Lung (tissue), 12 donors: ENCODE data around the gene HEPH. TPM values are rescaled to one million over a fixed set of nuclear protein-coding genes. Genes with fewer than 3 reads are reported as not detected.

Experiments used
- ATAC-seq: fragments of 200-7000 bp; cut with Tn5 transposase; one replicate; pipeline ENCODE4 v1.9.1; 2020; ENCODE audit warnings: moderate number of reproducible peaks; ENCODE audit not compliant: insufficient read depth, low FRiP score
- DNase-seq, 3 donors: peaks; one replicate each; pipeline ENCODE4 v3.0.0-alpha.2; 2013 to 2017
- H3K27ac ChIP-seq, 2 donors: one replicate each; pipeline ENCODE4 v1.5.1; 2013; ENCODE audit warnings: mild to moderate bottlenecking in 2 of 2, moderate library complexity in 2 of 2, control low read depth in 1 of 2, inconsistent platforms in 1 of 2, low read depth in 1 of 2, low read length in 1 of 2
- H3K27me3 ChIP-seq, 3 donors: one replicate each; pipeline ENCODE4 v1.5.1; 2013; ENCODE audit warnings: low read length in 2 of 3; ENCODE audit not compliant: control insufficient read depth in 3 of 3, insufficient read depth in 3 of 3
- H3K36me3 ChIP-seq, 4 donors: one replicate each; pipeline ENCODE4 v1.5.1; 2013; ENCODE audit warnings: low read length in 4 of 4, mild to moderate bottlenecking in 1 of 4, moderate library complexity in 1 of 4; ENCODE audit not compliant: control insufficient read depth in 4 of 4, insufficient read depth in 4 of 4
- H3K4me1 ChIP-seq, 5 donors: one replicate each; pipeline ENCODE4 v1.5.1; 2013; ENCODE audit warnings: low read length in 5 of 5, mild to moderate bottlenecking in 2 of 5, moderate library complexity in 1 of 5; ENCODE audit not compliant: control insufficient read depth in 5 of 5, insufficient read depth in 5 of 5
- H3K4me3 ChIP-seq: one replicate; pipeline ENCODE4 v1.5.1; 2013; ENCODE audit warnings: mild to moderate bottlenecking, control low read depth, moderate library complexity
- H3K9ac ChIP-seq, 2 donors: one replicate each; pipeline ENCODE4 v1.5.1; 2013; ENCODE audit warnings: low read length in 2 of 2, control low read depth in 1 of 2; ENCODE audit not compliant: insufficient read depth in 1 of 2
- H3K9me3 ChIP-seq, 4 donors: one replicate each; pipeline ENCODE4 v1.5.1; 2013; ENCODE audit warnings: low read length in 3 of 4, mild to moderate bottlenecking in 1 of 4, moderate library complexity in 1 of 4; ENCODE audit not compliant: control insufficient read depth in 4 of 4, insufficient read depth in 3 of 4
- WGBS, 2 donors: extraction: QIAGEN DNeasy Blood & Tissue Kit; methylation state at CpG; one replicate each; pipeline ENCODE4 v1.1.7; 2013; 5-methylcytosine and 5-hydroxymethylcytosine counted together
- polyA plus RNA-seq, 2 donors: library from polyadenylated mRNA; stranded (reverse); fragments of 200-250 nt; gene quantifications; one replicate each; pipeline ENCODE4 v1.2.1, GENCODE V29; 2013
- total RNA-seq, 2 donors: library from RNA; depleted of rRNA in 1 of 2; stranded (reverse); fragments of >200 nt in 1 of 2; gene quantifications; one replicate each; pipeline ENCODE4 v1.2.1, GENCODE V29; 2014 to 2021
- TF ChIP-seq, protein P1 (sequence below): IDR thresholded peaks from 2 replicates; pipeline ENCODE4 v1.5.1; 2012; ENCODE audit warnings: mild to moderate bottlenecking; ENCODE audit errors: control extremely low read depth, extremely low read depth
- donor health status: control.
- donor health status: control.
- donor health status: Bipolar disorder and iron deficiency.
- donor health status: healthy.
- donor health status: DM: yes; HTN: yes; CAD: no.

The HEPH gene
- total and polyA plus RNA-seq, 4 donors, result 1.6 to 21.1 (median 6.3) TPM

- H3K9ac ChIP-seq, result no peak overlapping the region
- DNase-seq (no peak), ATAC-seq (no peak)
- H3K27ac ChIP-seq, result no peak overlapping the region
- TF ChIP-seq, protein P1, sequence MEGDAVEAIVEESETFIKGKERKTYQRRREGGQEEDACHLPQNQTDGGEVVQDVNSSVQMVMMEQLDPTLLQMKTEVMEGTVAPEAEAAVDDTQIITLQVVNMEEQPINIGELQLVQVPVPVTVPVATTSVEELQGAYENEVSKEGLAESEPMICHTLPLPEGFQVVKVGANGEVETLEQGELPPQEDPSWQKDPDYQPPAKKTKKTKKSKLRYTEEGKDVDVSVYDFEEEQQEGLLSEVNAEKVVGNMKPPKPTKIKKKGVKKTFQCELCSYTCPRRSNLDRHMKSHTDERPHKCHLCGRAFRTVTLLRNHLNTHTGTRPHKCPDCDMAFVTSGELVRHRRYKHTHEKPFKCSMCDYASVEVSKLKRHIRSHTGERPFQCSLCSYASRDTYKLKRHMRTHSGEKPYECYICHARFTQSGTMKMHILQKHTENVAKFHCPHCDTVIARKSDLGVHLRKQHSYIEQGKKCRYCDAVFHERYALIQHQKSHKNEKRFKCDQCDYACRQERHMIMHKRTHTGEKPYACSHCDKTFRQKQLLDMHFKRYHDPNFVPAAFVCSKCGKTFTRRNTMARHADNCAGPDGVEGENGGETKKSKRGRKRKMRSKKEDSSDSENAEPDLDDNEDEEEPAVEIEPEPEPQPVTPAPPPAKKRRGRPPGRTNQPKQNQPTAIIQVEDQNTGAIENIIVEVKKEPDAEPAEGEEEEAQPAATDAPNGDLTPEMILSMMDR, result no peak
- no peaks in the 10 kb centered on the region for H3K4me1 ChIP-seq
- 91 to 96% methylated on average over 1 of the region's 1 CpG for WGBS, 2 donors
- no peaks in the 10 kb centered on the region for H3K27me3 ChIP-seq
- no peak overlapping the region for H3K4me3 ChIP-seq
- no peaks in the 10 kb centered on the region for H3K36me3 ChIP-seq
- H3K9me3 ChIP-seq, result peaks cover 0 to 2% (median 0%) of the 10 kb centered on the region in 4 donors
Observed at GRCh38 chrX:66149519-66149918, 14.5 kb upstream of the HEPH start.

- H3K4me1 ChIP-seq, result no peaks in the 10 kb centered on the region
- TF ChIP-seq, protein P1, result no peak
- H3K27ac ChIP-seq, result no peak overlapping the region
- H3K9ac ChIP-seq, result no peak overlapping the region
- H3K27me3 ChIP-seq, result no peaks in the 10 kb centered on the region
- H3K4me3 ChIP-seq, result no peak overlapping the region
- no peak for DNase-seq
- no peaks in the 10 kb centered on the region for H3K36me3 ChIP-seq
- ATAC-seq, result no peak
- peaks cover 0 to 2% (median 0%) of the 10 kb centered on the region in 4 donors for H3K9me3 ChIP-seq
Observed at GRCh38 chrX:66150163-66150562, 13.9 kb upstream of the HEPH start.

GRCh38 chrX:66162331-66162822 lies 1.7 kb upstream of the HEPH start:
- ATAC-seq (no peak), DNase-seq (no peak)
- 52 to 53% methylated on average over 2 of the region's 2 CpGs for WGBS, 2 donors

More at GRCh38 chrX:66162331-66162822, 1.7 kb upstream of the HEPH start:
- Histone ChIP-seq H3K9ac (no peak overlapping the region), H3K9me3 (no peaks in the 10 kb centered on the region), H3K4me1 (no peaks in the 10 kb centered on the region), H3K27me3 (no peaks in the 10 kb centered on the region), H3K36me3 (no peaks in the 10 kb centered on the region), H3K27ac (no peak overlapping the region), H3K4me3 (no peak overlapping the region)
- TF ChIP-seq, protein P1, result no peak
